ENCODE measurements around the gene PDCD4. TPM values are rescaled to one million over a fixed set of nuclear protein-coding genes. Genes with fewer than 3 reads are reported as not detected.
"Not testable (repeated sequence)": the region's sequence is repeated elsewhere in the genome, so short reads cannot be mapped to it uniquely, and the experiment has no call there.

PDCD4 gene
- total RNA-seq, 4 donors from 2014 or later: 6.4 to 15.6 (median 9.8) TPM

DNA sequence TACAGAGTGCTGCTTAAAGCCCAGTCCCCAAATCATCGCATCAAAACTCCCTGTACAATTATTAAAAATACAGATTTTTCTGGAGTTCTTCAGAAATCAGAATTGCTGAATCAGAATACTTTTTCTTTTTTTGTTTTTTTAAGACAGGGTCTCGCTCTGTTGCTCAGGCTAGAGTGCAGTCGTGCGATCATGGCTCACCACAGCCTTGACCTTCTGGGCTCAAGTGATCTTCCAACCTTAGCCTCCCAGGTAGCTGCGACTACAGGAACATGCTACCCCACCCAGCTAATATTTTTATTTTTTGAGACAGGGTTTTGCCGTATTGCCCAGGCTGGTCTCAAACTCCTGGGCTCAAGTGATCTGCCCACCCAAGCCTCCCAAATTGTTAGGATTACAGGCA, 43.3 kb downstream of the PDCD4 start:
- in situ Hi-C loops (cut with MboI; ENCODE audit: low sequenced_read_pairs in 4 of 4): loop anchor here in 1 of 4 donors (25.0 kb wide), 1 partner anchor 603 kb away; the partner anchor contains the start of gene SMNDC1
- no peak for DNase-seq
- TF ChIP-seq, protein P1, sequence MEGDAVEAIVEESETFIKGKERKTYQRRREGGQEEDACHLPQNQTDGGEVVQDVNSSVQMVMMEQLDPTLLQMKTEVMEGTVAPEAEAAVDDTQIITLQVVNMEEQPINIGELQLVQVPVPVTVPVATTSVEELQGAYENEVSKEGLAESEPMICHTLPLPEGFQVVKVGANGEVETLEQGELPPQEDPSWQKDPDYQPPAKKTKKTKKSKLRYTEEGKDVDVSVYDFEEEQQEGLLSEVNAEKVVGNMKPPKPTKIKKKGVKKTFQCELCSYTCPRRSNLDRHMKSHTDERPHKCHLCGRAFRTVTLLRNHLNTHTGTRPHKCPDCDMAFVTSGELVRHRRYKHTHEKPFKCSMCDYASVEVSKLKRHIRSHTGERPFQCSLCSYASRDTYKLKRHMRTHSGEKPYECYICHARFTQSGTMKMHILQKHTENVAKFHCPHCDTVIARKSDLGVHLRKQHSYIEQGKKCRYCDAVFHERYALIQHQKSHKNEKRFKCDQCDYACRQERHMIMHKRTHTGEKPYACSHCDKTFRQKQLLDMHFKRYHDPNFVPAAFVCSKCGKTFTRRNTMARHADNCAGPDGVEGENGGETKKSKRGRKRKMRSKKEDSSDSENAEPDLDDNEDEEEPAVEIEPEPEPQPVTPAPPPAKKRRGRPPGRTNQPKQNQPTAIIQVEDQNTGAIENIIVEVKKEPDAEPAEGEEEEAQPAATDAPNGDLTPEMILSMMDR (IDR thresholded peaks at IDR 0.05 in 4 of 5, conservative IDR thresholded peaks at IDR 0.05 in 1 of 5): no peak
- TF ChIP-seq POLR2A (IDR thresholded peaks at IDR 0.05): no peak
- intact Hi-C loops (cut with DNase I; ENCODE audit: low total_unique reads): no loop called here
- Histone ChIP-seq H3K27me3 (no peaks in the 10 kb centered on the region), H3K4me3 (no peak overlapping the region), H3K9me3 (no peaks in the 10 kb centered on the region), H3K36me3 (peaks cover 0 to 4% of the 10 kb centered on the region in 2 donors), H3K27ac (no peak overlapping the region), H3K4me1 (peaks cover 11 to 17% of the 10 kb centered on the region in 2 donors)
- ATAC-seq: no peak

DNA sequence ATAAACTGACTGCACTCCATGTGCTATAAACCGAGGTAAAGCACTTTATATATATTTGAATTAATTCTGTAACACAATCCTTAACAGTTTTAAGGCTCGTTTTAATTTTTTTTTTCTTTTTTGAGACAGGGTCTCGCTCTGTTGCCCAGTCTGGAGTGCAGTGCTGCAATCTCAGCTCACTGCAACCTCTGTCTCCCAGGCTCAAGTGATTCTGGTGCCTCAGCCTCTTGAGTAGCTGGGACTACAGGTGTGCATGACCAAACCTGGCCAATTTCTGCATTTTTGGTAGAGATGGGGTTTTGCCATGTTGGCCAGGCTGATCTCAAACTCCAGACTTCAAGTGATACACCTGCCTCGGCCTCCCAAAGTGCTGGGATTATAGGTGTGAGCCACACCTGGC, 43.9 kb downstream of the PDCD4 start:
- H3K27me3 ChIP-seq; H3K4me3 ChIP-seq; intact Hi-C loops (cut with DNase I; ENCODE audit: low total_unique reads); H3K27ac ChIP-seq; ATAC-seq; H3K36me3 ChIP-seq; DNase-seq; H3K9me3 ChIP-seq: not testable (repeated sequence)
- in situ Hi-C loops (cut with MboI; ENCODE audit: low sequenced_read_pairs in 4 of 4): loop anchor here in 1 of 4 donors (25.0 kb wide), 1 partner anchor 603 kb away; the partner anchor contains the start of gene SMNDC1
- peaks cover 16 to 19% of the 10 kb centered on the region in 2 donors for H3K4me1 ChIP-seq

DNA sequence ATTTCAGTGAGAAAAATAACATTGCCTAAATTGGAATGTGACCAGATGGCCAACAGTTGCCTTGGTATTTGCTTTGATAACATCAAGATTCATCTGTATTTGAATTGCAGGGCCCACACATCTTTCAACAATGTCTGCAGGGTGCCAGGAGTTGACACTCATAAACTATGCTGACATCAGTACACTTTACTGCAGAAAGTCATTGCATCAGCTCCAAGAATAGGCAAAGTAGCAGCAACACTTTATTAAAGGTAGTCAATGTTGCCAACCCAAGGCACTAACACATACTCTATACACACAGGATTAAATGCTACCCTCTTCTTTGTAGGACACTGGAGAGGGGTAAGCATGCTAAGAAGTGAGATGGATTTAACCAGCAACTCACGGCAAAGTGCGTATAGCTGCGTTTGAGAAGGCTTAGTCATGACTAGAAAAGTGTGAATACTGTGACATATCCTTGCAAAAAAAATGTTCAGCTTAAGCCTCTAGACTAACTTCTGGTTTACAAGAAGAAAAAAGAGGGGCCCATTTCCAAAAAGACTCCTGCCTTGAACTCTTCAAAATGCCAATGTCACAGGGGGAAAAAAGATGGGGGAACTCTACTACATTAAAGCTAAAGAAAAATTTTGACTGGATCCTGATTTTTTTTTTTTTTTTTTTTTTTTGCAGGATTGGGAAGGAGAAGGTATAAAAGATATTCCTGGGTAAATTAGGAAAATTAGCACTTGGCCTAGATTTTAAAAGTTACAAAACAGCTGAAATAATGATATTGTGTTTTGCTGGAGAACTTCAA, 45.0 kb downstream of the PDCD4 start:
- no peak for TF ChIP-seq POLR2A (IDR thresholded peaks at IDR 0.05)
- TF ChIP-seq, protein P1 (IDR thresholded peaks at IDR 0.05 in 4 of 5, conservative IDR thresholded peaks at IDR 0.05 in 1 of 5): no peak
- in situ Hi-C loops (cut with MboI; ENCODE audit: low sequenced_read_pairs in 4 of 4): loop anchor here in 1 of 4 donors (25.0 kb wide), 1 partner anchor 604 kb away; the partner anchor contains the start of gene SMNDC1

DNA sequence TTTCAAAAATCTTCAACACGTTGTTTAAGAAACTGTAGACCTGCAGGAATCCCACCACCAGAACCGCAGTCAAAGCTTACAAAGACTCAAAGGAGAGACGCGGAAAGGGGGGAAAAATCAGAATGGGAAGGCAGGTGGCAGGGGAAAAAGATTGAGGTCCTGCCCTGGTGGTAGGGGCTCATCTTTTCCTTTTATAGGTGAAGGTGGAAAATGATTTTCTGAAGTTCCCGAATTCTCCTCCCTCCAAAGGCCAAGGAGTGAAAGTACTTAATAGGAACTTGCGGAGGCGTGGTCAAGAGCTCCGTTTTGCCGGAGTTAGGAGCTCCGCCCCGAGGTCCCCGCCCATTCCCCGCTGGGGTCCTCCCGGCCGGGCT, 46.5 kb downstream of the PDCD4 start:
- intact Hi-C loops (cut with DNase I; ENCODE audit: low total_unique reads) (loop anchor here (2.0 kb wide), 1 partner anchor 47 kb away; the partner anchor contains the start of gene PDCD4), in situ Hi-C loops (cut with MboI; ENCODE audit: low sequenced_read_pairs in 4 of 4) (loop anchor here in 1 of 4 donors (25.0 kb wide), 1 partner anchor 606 kb away; the partner anchor contains the start of gene SMNDC1)
- TF ChIP-seq POLR2A (IDR thresholded peaks at IDR 0.05): no peak
- TF ChIP-seq, protein P1 (IDR thresholded peaks at IDR 0.05 in 4 of 5, conservative IDR thresholded peaks at IDR 0.05 in 1 of 5): peak in 2 of 5 experiments; percentile 7 to 35
- H3K27me3 ChIP-seq: no peaks in the 10 kb centered on the region
- DNase-seq (peak; percentile 92 to 95), ATAC-seq (no peak)
- H3K9me3 ChIP-seq: no peaks in the 10 kb centered on the region
- H3K36me3 ChIP-seq: no peaks in the 10 kb centered on the region
- peak overlapping the region; percentile 95 to 100 (median 98) for H3K27ac ChIP-seq
- H3K4me1 ChIP-seq: peaks cover 36 to 42% of the 10 kb centered on the region in 2 donors
- H3K4me3 ChIP-seq: peak overlapping the region; percentile 72 to 96 (median 92)

More for the DNA sequence above, 45.0 kb downstream of the PDCD4 start:
- Histone ChIP-seq H3K4me1 (peaks cover 27 to 31% of the 10 kb centered on the region in 2 donors), H3K27ac (peak overlapping the region in 1 of 4 donors; percentile 95), H3K9me3 (no peaks in the 10 kb centered on the region), H3K36me3 (no peaks in the 10 kb centered on the region), H3K4me3 (no peak overlapping the region), H3K27me3 (no peaks in the 10 kb centered on the region)
- no peak for ATAC-seq
- intact Hi-C loops (cut with DNase I; ENCODE audit: low total_unique reads): no loop called here
- no peak for DNase-seq

Data from gastrocnemius medialis (tissue), 4 donors.